ENCODE measurements around the gene DGCR6L.
"Not testable (repeated sequence)": the region's sequence is repeated elsewhere in the genome, so short reads cannot be mapped to it uniquely, and the experiment has no call there.

The DGCR6L gene

DNA sequence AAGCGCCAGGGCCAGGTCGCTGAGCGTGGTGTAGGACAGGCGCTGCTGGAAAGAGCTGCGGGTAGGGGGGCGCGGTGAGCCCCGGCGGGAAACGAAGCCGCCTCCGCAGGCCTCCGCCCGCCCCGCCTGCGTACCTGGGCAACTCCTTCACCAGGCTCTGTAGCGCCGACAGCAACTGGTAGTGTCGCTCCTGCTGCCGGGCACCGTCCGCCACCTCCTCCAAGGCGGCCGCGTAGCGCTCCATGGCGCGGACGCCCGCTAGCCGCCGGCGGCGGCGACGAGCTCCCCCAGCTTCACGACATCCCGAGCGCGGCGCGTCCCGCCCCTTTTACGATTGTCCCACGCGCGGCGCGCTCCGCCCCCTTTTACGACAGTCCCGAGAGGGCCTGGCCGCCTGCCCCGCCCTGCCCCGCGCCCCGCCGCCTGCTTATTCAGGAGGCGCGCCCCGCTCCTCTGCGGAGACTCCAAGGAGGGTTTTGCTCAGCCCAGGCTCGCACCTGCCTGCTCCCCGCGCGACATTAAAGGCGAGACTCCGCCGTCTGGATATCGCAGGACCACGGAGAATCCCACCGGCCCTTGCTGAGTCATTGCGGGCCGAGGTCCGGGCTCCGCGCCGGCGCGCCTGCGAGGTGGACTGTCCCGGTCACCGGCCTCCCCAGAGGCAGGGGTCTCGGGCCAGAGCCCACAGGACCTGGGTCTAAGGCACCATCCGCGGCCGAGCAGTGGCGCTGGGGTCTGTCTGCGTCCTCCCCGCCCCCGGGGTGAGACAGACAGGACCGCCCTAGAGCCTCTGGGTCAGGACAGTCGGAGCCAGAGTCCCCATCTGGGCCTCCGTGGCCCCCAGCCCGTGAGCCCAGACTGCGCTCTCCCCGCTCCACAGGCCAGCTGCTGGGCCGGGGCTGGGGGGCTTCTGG, at the start of gene DGCR6L:
Gene DGCR6L (minus strand): TSS at position 316 of the 914 bp plus-strand sequence. CDS start 72 bp downstream, at position 244.
- H3K9me3 Mint-ChIP-seq: no peaks in the 10 kb centered on the region

DNA sequence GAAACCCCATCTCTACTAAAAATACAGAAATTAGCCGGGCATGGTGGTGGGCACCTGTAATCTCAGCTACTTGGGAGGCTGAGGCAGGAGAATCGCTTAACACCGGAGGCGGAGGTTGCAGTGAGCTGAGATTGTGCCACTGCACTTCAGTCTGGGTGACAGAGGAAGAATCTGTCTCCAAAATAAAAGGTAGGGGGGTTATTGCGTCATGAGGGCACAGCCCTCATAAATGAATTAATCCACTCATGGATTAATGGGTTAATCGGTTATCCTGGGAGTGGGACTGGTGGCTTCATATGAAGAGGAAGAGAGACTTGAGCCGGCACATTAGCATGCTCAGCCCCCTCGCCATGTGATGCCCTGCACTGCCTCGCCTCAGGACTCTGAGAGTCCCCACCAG, 49.0 kb upstream of the DGCR6L start:
- ATAC-seq, H3K9me3 Mint-ChIP-seq, H3K27ac Mint-ChIP-seq, H3K4me1 Mint-ChIP-seq, H3K36me3 Mint-ChIP-seq, H3K4me3 Mint-ChIP-seq: not testable (repeated sequence)
- peaks cover 44% of the 10 kb centered on the region for H3K27me3 Mint-ChIP-seq

More for the DNA sequence above, at the start of gene DGCR6L:
- Mint-ChIP-seq H3K27ac (peak within 1 kb of the TSS; percentile 83), H3K4me3 (peak within 1 kb of the TSS; percentile 86), H3K36me3 (no peaks in the 10 kb centered on the region), H3K4me1 (peaks cover 46% of the 10 kb centered on the region), H3K27me3 (no peaks in the 10 kb centered on the region)
- peak; percentile 93 for ATAC-seq

DNA sequence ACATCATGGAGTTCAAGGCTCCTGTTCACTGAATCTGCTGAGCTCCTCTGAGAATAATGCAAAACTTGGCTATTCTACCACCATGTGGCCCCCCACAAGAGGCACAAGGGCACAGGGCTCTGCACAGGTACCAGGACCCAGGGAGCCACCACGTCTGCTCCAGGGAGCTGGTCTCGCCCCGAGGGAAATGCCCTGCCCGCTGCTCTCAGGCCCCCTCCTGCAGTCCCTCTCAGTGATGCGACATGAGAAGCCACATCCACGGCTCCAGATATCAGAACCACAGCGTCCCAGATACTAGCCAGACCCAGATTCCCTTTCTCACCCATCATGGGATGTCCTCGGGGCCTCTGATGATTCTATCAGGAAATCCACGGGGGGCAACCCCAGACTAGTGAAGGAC, 47.0 kb upstream of the DGCR6L start:
- not testable (repeated sequence) for H3K4me1 Mint-ChIP-seq, ATAC-seq, H3K36me3 Mint-ChIP-seq, H3K9me3 Mint-ChIP-seq, H3K27ac Mint-ChIP-seq, H3K4me3 Mint-ChIP-seq
- H3K27me3 Mint-ChIP-seq: peaks cover 45% of the 10 kb centered on the region

DNA sequence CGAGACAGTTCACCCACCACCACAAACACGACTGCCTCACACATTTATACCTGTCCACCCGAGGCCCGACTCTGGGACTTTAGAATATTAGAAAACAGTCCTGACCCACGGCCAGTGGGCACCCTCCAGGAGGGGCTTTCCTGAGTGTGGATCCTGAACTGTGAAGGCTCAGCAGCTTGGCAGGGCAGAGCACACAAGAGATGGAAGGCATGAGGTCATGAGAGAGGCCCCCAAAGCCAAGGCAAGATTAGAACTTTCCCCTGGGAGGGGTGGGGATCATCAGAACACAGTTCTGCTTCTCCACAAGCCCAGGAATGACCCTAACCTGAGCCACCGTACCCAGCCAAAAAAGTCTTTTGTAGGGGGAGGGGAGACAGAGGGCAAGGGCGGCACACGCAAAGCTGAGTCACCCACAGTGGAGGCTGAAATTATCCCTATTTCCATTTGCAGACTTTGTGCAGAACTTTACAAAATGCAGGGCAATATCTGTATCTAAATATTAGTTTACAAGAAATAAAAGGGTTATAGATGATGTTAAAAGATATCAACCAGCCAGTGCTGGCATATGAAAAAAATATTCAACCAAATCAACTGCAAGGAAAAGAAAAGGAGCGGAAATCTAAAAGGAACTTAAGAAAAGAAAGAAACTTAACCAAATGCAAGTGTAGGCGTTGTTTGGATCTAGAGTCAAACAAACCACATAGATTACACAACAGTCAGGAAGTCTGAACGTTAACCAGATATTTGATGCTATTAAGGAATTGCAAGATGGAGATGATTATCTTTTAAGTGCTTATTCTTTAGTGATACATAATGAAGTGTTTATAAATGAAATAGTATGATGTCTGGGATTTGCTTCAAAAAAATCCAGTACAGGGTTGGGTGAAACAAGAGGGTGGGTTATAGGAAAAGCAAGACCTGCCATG, 44.7 kb upstream of the DGCR6L start:
- H3K9me3 Mint-ChIP-seq, ATAC-seq, H3K27ac Mint-ChIP-seq, H3K4me1 Mint-ChIP-seq, H3K36me3 Mint-ChIP-seq, H3K4me3 Mint-ChIP-seq: not testable (repeated sequence)
- peaks cover 45% of the 10 kb centered on the region for H3K27me3 Mint-ChIP-seq

DNA sequence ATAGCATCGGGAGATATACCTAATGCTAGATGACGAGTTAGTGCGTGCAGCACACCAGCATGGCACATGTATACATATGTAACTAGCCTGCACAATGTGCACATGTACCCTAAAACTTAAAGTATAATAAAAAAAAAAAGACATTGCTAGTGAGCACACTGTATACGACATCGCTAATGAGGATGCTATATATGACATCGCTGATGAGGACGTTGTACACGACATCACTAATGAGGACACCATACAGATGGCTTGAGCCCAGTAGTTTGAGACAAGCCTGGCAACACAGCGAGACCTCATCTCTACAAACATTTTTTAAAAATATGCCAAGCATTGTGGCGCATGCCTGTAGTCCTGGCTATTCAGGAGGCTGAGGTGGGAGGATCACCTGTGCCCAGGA, 42.5 kb upstream of the DGCR6L start:
- not testable (repeated sequence) for H3K4me1 Mint-ChIP-seq, H3K27ac Mint-ChIP-seq, H3K9me3 Mint-ChIP-seq, H3K4me3 Mint-ChIP-seq, ATAC-seq, H3K36me3 Mint-ChIP-seq
- peaks cover 24% of the 10 kb centered on the region for H3K27me3 Mint-ChIP-seq

DNA sequence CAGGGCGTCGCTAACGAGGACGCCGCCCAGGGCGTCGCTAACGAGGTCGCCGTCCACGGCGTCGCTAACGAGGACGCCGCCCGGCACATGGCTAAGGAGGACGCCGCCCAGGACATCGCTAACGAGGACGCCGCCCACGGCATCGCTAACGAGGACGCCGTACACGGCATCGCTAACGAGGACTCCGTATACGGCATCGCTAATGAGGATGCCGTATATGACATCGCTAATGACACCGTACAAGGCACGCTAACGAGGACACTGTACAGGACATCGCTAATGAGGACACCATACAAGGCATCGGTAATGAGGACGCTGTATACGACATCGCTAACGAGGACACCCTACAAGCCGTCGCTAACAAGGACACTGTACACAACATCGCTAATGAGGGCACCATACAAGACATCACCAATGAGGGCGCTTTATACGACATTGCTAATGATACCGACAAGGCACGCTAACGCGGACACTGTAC, 41.9 kb upstream of the DGCR6L start:
- not testable (repeated sequence) for H3K36me3 Mint-ChIP-seq, H3K27ac Mint-ChIP-seq, ATAC-seq, H3K4me1 Mint-ChIP-seq, H3K9me3 Mint-ChIP-seq, H3K4me3 Mint-ChIP-seq
- peaks cover 17% of the 10 kb centered on the region for H3K27me3 Mint-ChIP-seq

DNA sequence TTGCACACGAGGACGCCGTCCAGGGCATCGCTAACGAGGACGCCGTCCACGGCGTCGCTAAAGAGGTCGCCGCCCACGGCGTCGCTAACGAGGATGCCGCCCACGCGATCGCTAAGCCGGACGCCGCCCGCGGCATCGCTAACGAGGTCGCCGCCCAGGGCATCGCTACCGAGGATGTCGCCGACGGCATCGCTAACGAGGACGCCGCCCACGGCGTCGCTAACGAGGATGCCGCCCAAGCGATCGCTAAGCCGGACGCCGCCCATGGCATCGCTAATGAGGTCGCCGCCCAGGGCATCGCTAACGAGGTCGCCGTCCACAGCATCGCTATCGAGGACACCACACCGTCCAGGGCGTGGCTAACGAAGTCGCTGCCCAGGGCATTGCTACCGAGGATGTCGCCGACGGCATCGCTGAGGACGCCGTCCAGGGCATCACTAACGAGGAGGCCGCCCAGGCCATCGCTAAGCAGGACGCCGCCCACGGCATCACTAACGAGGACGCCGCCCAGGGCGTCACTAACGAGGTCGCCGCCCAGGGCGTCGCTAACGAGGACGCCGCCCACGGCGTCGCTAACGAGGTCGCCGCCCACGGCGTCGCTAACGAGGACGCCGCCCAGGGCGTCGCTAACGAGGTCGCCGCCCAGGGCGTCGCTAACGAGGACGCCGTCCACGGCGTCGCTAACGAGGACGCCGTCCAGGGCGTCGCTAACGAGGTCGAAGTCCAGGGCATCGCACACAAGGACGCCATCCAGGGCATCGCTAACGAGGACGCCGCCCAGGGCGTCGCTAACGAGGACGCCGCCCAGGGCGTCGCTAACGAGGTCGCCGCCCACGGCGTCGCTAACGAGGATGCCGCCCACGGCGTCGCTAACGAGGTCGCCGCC, 41.2 kb upstream of the DGCR6L start:
- not testable (repeated sequence) for H3K4me3 Mint-ChIP-seq

DNA sequence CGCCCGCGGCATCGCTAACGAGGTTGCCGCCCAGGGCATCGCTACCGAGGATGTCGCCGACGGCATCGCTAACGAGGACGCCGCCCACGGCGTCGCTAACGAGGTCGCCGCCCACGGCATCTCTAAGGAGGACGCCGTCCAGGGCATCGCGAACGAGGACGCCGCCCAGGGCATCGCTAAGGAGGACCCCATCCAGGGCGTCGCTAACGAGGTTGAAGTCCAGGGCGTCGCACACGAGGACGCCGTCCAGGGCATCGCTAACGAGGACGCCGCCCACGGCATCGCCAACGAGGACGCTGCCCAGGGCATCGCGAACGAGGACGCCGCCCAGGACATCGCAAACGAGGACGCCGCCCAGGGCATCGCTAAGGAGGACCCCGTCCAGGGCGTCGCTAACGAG, 40.4 kb upstream of the DGCR6L start:
- not testable (repeated sequence) for H3K4me3 Mint-ChIP-seq, ATAC-seq

More for the DNA sequence above, 41.2 kb upstream of the DGCR6L start:
- not testable (repeated sequence) for H3K4me1 Mint-ChIP-seq, H3K27ac Mint-ChIP-seq, H3K36me3 Mint-ChIP-seq, H3K9me3 Mint-ChIP-seq, ATAC-seq
- peaks cover 17% of the 10 kb centered on the region for H3K27me3 Mint-ChIP-seq

DNA sequence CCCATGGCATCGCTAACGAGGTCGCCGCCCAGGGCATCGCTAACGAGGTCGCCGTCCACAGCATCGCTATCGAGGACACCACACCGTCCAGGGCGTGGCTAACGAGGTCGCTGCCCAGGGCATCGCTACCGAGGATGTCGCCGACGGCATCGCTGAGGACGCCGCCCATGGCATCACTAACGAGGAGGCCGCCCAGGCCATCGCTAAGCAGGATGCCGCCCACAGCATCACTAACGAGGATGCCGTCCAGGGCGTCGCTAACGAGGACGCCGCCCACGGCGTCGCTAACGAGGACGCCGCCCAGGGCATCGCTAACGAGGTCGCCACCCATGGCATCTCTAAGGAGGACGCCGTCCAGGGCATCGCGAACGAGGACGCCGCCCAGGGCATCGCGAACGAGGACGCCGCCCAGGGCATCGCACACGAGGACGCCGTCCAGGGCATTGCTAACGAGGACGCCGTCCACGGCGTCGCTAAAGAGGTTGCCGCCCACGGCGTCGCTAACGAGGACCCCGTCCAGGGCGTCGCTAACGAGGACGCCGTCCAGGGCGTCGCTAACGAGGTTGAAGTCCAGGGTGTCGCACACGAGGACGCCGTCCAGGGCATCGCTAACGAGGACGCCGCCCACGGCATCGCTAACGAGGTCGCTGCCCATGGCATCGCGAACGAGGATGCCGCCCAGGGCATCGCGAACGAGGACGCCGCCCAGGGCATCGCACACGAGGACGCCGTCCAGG, 38.8 kb upstream of the DGCR6L start:
- not testable (repeated sequence) for ATAC-seq, H3K9me3 Mint-ChIP-seq, H3K27ac Mint-ChIP-seq, H3K27me3 Mint-ChIP-seq, H3K4me1 Mint-ChIP-seq, H3K36me3 Mint-ChIP-seq, H3K4me3 Mint-ChIP-seq

More for the DNA sequence above, 40.4 kb upstream of the DGCR6L start:
- H3K9me3 Mint-ChIP-seq, H3K36me3 Mint-ChIP-seq, H3K27ac Mint-ChIP-seq, H3K4me1 Mint-ChIP-seq: not testable (repeated sequence)
- H3K27me3 Mint-ChIP-seq: peaks cover 17% of the 10 kb centered on the region

DNA sequence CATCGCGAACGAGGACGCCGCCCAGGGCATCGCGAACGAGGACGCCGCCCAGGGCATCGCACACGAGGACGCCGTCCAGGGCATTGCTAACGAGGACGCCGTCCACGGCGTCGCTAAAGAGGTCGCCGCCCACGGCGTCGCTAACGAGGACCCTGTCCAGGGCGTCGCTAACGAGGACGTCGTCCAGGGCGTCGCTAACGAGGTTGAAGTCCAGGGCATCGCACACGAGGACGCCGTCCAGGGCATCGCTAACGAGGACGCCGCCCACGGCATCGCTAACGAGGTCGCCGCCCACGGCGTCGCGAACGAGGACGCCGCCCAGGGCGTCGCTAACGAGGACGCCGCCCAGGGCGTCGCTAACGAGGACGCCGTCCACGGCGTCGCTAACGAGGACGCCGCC, 38.1 kb upstream of the DGCR6L start:
- ATAC-seq, H3K4me3 Mint-ChIP-seq, H3K9me3 Mint-ChIP-seq, H3K4me1 Mint-ChIP-seq, H3K27ac Mint-ChIP-seq, H3K27me3 Mint-ChIP-seq, H3K36me3 Mint-ChIP-seq: not testable (repeated sequence)

DNA sequence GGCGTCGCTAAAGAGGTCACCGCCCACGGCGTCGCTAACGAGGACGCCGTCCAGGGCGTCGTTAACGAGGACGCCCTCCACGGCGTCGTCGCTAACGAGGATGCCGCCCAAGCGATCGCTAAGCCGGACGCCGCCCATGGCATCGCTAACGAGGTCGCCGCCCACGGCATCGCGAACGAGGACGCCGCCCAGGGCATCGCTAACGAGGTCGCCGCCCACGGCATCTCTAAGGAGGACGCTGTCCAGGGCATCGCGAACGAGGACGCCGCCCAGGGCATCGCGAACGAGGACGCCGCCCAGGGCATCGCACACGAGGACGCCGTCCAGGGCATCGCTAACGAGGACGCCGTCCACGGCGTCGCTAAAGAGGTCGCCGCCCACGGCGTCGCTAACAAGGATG, 37.0 kb upstream of the DGCR6L start:
- not testable (repeated sequence) for H3K4me1 Mint-ChIP-seq, H3K9me3 Mint-ChIP-seq, H3K27me3 Mint-ChIP-seq, ATAC-seq, H3K4me3 Mint-ChIP-seq, H3K27ac Mint-ChIP-seq, H3K36me3 Mint-ChIP-seq

DNA sequence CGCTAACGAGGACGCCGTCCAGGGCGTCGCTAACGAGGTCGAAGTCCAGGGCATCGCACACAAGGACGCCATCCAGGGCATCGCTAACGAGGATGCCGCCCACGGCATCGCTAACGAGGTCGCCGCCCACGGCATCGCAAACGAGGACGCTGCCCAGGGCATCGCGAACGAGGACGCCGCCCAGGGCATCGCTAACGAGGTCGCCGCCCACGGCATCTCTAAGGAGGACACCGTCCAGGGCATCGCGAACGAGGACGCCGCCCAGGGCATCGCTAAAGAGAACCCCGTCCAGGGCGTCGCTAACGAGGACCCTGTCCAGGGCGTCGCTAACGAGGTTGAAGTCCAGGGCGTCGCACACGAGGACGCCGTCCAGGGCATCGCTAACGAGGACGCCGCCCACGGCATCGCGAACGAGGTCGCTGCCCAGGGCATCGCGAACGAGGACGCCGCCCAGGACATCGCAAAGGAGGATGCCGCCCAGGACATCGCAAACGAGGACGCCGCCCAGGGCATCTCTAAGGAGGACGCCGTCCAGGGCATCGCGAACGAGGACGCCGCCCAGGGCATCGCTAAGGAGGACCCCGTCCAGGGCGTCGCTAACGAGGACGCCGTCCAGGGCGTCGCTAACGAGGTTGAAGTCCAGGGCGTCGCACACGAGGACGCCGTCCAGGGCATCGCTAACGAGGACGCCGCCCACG, 36.2 kb upstream of the DGCR6L start:
- not testable (repeated sequence) for H3K27ac Mint-ChIP-seq, H3K36me3 Mint-ChIP-seq, H3K4me3 Mint-ChIP-seq, H3K4me1 Mint-ChIP-seq, H3K27me3 Mint-ChIP-seq, H3K9me3 Mint-ChIP-seq, ATAC-seq

DNA sequence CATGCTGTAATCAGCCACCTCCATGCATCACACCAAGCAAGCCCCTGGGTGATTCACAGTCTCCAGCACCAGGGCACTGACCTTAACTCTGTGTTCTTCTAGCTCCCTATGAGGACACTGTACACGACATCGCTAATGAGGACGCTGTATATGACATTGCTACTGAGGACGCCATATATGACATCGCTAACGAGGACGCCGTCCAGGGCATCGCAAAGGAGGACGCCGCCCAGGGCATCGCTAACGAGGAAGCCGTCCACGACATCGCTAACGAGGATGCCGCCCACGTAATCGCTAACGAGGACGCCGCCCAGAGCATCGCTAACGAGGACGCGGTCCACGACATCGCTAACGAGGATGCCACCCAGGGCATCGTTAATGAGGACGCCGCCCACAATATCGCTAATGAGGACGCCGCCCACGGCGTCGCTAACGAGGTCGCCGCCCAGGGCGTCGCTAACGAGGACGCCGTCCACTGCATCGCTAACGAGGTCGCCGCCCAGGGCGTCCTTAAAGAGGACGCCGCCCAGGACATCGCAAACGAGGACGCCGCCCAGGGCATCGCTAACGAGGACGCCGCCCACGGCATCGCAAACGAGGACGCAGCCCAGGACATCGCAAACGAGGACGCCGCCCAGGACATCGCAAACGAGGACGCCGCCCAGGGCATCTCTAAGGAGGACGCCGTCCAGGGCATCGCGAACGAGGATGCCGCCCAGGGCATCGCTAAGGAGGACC, 34.5 kb upstream of the DGCR6L start:
- Mint-ChIP-seq H3K27ac (no peak overlapping the region), H3K4me3 (no peak overlapping the region), H3K4me1 (no peaks in the 10 kb centered on the region), H3K36me3 (no peaks in the 10 kb centered on the region), H3K27me3 (no peaks in the 10 kb centered on the region), H3K9me3 (no peaks in the 10 kb centered on the region)
- ATAC-seq: no peak
